Measurements from ENCODE around the gene LRRFIP2.

LRRFIP2 gene

DNA sequence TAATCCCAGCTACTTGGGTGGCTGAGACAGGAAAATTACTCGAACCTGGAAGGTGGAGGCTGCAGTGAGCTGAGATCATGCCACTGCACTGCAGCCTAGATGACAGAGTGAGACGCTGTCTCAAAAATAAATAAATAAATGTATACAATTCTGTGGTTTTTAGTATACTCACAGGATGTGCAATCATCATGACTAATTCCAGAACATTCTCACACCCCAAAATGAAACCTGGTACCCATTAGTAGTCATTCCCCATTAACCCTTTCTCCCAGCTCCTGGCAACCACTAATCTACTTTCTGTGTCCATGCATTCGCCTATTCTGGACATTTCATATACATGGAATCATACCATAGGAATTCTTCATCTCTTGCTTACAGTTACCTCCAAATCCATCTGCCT is 44.5 kb downstream of the LRRFIP2 start:
- Histone ChIP-seq H3K27me3 (ENCODE audit: insufficient read depth, poor library complexity, severe bottlenecking) (no peaks in the 10 kb centered on the region), H3K4me3 (replicated peaks; ENCODE audit: insufficient read depth, low read length) (no peak overlapping the region), H3K27ac (replicated peaks) (no peak overlapping the region)
- no peak for TF ChIP-seq CTCF (IDR thresholded peaks at IDR 0.05; ENCODE audit: insufficient read depth, low read length)
- no peak for DNase-seq (ENCODE audit: low read depth in 1 of 2, low spot score in 1 of 2)

DNA sequence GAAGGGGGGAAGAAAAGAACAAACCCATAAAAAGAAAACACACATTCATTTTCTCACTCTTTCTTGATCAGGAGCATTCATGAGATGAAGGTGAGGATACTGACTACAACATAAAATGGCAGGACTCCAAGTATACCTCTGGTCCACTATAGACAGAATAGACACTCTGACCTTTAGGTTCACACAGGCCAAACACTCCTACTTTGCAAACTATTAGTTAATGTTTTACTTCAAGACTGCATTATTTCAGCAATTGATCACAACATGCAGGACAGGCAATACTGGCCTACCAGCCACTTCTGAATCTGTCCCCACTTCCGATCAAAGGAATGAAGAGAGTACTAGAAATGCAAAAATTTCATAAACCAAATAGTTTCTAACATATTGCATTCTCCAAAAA is 47.0 kb downstream of the LRRFIP2 start:
- TF ChIP-seq CTCF (IDR thresholded peaks at IDR 0.05; ENCODE audit: insufficient read depth, low read length): no peak
- Histone ChIP-seq H3K27ac (replicated peaks) (no peak overlapping the region), H3K27me3 (ENCODE audit: insufficient read depth, poor library complexity, severe bottlenecking) (no peaks in the 10 kb centered on the region)

DNA sequence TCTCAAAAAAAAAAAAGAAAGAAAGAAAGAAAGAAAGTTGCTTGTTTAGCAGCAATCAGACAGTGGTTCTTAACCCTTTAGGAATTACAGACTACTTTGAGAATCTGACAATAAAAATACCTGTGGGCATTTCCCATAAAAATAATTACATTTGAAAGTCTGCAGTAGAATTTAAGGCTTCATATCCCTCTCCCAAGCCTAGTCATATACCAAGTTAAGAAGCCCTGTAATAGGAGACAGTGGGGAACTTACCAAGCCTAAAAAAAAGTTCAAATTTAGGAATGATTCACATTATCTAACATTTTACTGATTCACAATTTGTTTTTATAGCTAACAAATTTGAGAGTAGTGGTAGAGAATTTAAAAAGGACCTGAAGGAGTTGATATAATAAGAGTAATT is 47.5 kb downstream of the LRRFIP2 start:
- DNase-seq (ENCODE audit: low read depth in 1 of 2, low spot score in 1 of 2): no peak
- no peak for TF ChIP-seq CTCF (IDR thresholded peaks at IDR 0.05; ENCODE audit: insufficient read depth, low read length)
- TF ChIP-seq, protein P1, sequence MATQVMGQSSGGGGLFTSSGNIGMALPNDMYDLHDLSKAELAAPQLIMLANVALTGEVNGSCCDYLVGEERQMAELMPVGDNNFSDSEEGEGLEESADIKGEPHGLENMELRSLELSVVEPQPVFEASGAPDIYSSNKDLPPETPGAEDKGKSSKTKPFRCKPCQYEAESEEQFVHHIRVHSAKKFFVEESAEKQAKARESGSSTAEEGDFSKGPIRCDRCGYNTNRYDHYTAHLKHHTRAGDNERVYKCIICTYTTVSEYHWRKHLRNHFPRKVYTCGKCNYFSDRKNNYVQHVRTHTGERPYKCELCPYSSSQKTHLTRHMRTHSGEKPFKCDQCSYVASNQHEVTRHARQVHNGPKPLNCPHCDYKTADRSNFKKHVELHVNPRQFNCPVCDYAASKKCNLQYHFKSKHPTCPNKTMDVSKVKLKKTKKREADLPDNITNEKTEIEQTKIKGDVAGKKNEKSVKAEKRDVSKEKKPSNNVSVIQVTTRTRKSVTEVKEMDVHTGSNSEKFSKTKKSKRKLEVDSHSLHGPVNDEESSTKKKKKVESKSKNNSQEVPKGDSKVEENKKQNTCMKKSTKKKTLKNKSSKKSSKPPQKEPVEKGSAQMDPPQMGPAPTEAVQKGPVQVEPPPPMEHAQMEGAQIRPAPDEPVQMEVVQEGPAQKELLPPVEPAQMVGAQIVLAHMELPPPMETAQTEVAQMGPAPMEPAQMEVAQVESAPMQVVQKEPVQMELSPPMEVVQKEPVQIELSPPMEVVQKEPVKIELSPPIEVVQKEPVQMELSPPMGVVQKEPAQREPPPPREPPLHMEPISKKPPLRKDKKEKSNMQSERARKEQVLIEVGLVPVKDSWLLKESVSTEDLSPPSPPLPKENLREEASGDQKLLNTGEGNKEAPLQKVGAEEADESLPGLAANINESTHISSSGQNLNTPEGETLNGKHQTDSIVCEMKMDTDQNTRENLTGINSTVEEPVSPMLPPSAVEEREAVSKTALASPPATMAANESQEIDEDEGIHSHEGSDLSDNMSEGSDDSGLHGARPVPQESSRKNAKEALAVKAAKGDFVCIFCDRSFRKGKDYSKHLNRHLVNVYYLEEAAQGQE (IDR thresholded peaks at IDR 0.05; ENCODE audit: insufficient replicate concordance, low read depth): no peak
- TF ChIP-seq SPI1 (IDR thresholded peaks at IDR 0.05; ENCODE audit: borderline replicate concordance, low read depth): no peak
- TF ChIP-seq POLR2AphosphoS5 (IDR thresholded peaks at IDR 0.05; ENCODE audit: low read depth): no peak
- no peak for TF ChIP-seq GABPA (IDR thresholded peaks at IDR 0.05; ENCODE audit: low read depth)
- Histone ChIP-seq H3K27ac (replicated peaks) (no peak overlapping the region), H3K27me3 (ENCODE audit: insufficient read depth, poor library complexity, severe bottlenecking) (no peaks in the 10 kb centered on the region), H3K4me3 (replicated peaks; ENCODE audit: insufficient read depth, low read length) (no peak overlapping the region)

More for the DNA sequence above, 47.0 kb downstream of the LRRFIP2 start:
- no peak overlapping the region for H3K4me3 ChIP-seq (replicated peaks; ENCODE audit: insufficient read depth, low read length)
- DNase-seq (ENCODE audit: low read depth in 1 of 2, low spot score in 1 of 2): no peak

DNA sequence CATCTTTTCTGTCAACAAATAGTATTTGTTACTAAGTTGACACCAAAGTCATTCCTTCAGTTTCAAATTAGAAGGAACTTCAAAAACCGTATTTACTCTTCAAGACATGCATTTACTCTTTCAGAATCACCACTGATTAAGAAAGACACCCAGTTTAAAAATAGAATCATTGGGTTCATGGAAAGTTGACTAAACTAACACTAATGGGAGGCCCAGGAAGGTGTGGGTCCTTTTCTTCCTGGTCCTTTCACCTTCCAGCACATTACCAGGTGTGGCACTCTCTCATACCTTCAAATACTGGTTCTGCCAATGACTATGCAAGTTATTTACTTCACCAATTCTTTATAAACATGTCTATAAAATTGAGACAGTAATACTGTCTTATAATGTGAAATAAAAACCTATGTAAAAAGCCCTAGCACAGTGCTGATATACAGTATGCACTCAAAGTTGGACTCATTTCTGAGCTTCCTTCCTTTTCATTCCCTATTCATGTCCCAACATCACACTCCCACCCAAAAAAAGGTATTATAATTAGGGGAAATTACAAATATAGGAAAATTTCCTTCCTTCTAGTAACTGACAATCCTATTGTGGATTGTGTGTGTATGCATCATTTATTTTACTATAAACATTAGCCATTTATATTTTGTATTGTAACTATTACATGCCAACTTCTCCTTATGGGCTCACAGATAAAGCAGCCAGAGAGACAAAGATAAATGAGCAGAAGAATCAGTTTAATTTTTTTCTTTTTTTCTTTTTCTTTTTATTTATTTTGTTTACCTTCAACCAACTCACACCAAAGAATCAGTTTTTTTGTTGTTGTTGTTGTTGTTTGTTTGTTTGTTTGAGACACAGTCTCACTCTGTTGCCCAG is 48.9 kb downstream of the LRRFIP2 start:
- no peak for DNase-seq (ENCODE audit: low read depth in 1 of 2, low spot score in 1 of 2)
- Histone ChIP-seq H3K27me3 (ENCODE audit: insufficient read depth, poor library complexity, severe bottlenecking) (no peaks in the 10 kb centered on the region), H3K4me3 (replicated peaks; ENCODE audit: insufficient read depth, low read length) (no peak overlapping the region), H3K27ac (replicated peaks) (no peak overlapping the region)
- no peak for TF ChIP-seq CTCF (IDR thresholded peaks at IDR 0.05; ENCODE audit: insufficient read depth, low read length)
- no peak for TF ChIP-seq SPI1 (IDR thresholded peaks at IDR 0.05; ENCODE audit: borderline replicate concordance, low read depth)
- TF ChIP-seq POLR2AphosphoS5 (IDR thresholded peaks at IDR 0.05; ENCODE audit: low read depth): no peak
- no peak for TF ChIP-seq GABPA (IDR thresholded peaks at IDR 0.05; ENCODE audit: low read depth)
- TF ChIP-seq, protein P1 (IDR thresholded peaks at IDR 0.05; ENCODE audit: insufficient replicate concordance, low read depth): no peak

All from HL-60 (cell line).